ENCODE results near the gene HRH1.
"Not testable (repeated sequence)": the region's sequence is repeated elsewhere in the genome, so short reads cannot be mapped to it uniquely, and the experiment has no call there.

The HRH1 gene

GRCh38 chr3:11154036-11154952 lies at the start of gene HRH1:
Gene HRH1, plus strand, starts transcription at chr3:11154493. Its CDS starts 104,545 bp downstream, at chr3:11259038.
- DNase-seq (ENCODE audit: low spot score) = no peak

- not testable (repeated sequence) for DNase-seq (ENCODE audit: low spot score)
Measured at GRCh38 chr3:11113316-11113715, 41.0 kb upstream of the HRH1 start.

GRCh38 chr3:11115548-11115947 lies 38.7 kb upstream of the HRH1 start:
- DNase-seq (ENCODE audit: low spot score) = no peak

DNA sequence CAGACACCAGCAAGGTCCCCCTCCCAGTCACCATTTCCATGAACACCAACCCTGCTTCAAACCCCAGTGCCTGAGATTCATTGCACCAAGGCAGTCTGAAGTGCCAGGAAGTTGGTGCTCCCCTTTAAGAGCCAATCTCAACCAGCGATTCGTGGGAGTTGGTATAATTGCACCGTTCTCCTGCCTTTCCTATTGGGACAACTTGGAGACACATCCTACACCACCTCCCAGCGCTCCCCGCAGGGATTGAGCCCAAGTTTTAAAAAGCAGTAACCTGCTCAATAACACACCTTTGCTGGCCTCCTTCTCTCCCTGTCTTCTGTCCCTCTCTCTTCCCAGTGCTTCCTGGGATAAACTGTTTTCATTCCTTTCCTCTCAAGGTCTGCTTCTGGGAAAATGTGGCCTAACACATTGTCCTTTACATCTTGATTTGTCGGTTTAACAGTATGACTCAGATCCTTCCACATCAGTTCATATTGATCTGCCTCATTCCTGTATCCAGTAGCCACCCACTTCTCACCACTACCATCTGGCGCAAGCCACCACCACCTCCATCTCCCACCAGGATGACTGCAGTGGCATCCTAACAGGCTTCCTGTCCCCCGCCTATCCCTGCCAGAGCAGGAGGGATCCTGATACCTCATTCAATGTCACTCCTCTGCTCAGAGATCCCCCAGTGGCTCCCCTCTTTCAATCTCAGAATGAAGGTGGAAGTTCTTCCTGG lies 37.8 kb upstream of the HRH1 start:
- DNase-seq (ENCODE audit: low spot score) = peak; percentile 56

GRCh38 chr3:11117591-11117990 lies 36.7 kb upstream of the HRH1 start:
- DNase-seq (ENCODE audit: low spot score) = no peak

DNA sequence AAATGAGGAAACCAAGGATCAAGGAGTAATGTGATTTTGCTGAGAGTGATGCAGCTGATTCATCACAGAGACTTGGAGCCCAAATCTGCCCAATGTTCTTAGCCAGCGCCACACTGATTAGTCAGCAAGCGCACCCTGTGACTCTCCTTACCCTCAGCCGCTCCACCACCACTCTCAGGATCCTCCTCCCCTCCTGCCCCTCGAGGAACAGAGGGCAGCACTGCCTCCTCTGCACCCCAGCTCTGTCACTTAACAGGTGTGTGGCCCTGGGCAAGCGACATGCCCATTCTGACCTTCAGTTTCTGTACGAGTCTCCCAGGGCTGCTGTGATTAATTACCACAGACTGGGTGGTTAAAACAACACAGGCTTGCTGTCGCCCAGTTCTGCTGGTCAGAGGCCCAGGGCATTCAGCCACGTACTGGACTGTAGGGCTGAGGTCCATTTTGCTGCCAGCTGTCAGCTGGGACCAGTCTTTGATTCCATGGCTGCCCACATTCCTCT lies 36.1 kb upstream of the HRH1 start:
- peak; percentile 22 for DNase-seq (ENCODE audit: low spot score)

- DNase-seq (ENCODE audit: low spot score) = no peak
Measured at GRCh38 chr3:11120091-11120805, 34.0 kb upstream of the HRH1 start.

- no peak for DNase-seq (ENCODE audit: low spot score)
Measured at GRCh38 chr3:11126653-11127052, 27.6 kb upstream of the HRH1 start.

DNA sequence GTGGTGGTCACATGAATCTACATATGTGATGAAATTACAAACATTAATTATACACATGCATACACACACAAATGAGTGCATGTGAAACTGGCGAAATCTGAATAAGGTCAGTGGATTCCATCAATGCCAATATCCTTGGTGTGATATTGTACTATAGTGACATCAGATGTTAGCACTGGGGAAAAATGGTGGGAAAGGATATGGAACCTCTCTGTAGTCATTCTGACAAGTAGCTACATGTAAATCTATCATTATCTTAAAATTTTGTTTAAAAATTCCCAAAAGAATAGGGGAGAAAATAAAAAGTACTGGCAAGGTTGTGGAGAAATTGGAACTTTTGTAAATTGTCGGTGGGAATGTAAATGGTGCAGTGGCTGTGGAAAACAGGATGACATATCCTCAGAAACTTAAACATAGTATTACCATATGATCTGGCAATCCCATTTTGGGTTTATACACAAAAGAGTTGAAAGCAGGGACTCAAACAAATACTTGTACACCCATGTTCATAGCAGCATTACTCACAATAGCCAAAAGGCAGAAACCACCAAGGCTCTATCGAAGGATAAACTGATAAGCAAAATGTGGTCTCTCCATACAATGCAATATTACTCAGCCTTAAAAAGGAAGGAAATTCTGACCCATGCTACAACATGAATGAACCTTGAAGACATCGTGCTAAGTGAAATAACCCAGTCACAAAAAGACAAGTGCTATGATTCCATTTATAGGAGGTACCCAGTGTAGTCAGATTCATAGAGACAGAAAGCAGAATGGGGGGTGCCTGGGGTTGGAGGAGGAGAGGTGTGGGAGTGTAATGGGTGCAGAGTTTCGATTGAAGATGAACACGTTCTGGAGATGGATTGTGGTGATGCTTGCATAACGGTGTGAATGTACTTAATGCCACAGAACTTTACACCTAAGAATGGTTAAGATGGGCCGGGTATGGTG lies 25.3 kb upstream of the HRH1 start:
- DNase-seq (ENCODE audit: low spot score) = no peak

GRCh38 chr3:11130385-11130784 lies 23.9 kb upstream of the HRH1 start:
- no peak for DNase-seq (ENCODE audit: low spot score)

GRCh38 chr3:11131371-11131770 lies 22.9 kb upstream of the HRH1 start:
- no peak for DNase-seq (ENCODE audit: low spot score)

DNA sequence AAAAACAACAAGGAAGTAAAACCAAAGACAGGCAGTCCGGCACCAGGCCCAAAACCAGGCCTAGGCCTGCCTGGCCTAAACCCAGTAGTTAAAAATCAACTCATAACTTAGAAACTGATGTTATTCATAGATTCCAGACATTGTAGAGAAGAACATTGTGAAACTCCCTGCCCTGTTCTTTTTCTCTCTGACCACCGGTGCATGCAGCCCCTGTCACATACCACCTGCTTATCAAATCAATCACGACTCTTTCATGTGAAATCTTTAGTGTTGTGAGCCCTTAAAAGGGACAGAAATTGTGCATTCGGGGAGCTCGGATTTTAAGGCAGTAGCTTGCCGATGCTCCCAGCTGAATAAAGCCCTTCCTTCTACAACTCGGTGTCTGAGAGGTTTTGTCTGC lies 22.4 kb upstream of the HRH1 start:
- DNase-seq (ENCODE audit: low spot score) = not testable (repeated sequence)

DNA sequence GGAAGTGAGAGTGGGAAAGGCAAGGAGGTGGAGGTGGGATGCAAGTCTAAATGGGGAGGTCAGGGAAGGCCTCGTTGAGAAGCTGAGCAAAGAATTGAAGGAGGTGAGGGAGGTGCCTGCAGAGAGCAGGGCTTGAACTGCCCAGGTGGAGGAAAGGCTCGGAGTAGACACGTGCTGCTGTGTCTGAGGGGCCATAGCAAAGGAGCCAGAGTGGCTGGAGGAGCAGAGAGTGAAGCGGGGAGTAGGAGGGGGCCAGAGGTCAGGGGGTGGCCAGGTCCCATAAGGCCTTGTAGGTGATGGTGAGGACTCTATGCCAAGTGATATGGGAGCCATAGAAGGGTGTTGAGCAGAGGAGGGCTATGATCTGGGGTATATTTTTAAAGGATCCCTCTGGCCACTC lies 21.4 kb upstream of the HRH1 start:
- DNase-seq (ENCODE audit: low spot score) = no peak

DNA sequence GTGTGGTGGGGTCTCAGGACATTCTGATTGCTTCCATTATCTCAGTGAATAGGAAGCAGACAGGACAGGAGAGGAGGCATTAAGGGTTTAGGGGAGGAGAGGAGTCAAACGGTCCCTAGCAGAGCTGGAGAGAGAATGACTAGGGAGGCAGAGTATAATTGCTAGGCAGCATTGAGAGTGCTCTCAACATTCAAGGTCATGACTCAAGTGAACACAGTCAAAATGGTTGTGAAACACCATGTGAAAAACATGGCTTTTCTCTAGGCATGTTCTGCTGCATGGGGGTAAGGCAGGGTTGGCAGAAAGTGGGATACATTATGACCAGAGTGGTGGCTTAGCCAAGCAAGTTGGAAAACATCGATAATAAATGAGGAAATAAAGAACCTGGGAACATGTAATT lies 19.5 kb upstream of the HRH1 start:
- DNase-seq (ENCODE audit: low spot score) = no peak

- DNase-seq (ENCODE audit: low spot score) = no peak
Measured at GRCh38 chr3:11136116-11136515, 18.2 kb upstream of the HRH1 start.

GRCh38 chr3:11136830-11137626 lies 17.3 kb upstream of the HRH1 start:
- DNase-seq (ENCODE audit: low spot score) = peak; percentile 75

DNA sequence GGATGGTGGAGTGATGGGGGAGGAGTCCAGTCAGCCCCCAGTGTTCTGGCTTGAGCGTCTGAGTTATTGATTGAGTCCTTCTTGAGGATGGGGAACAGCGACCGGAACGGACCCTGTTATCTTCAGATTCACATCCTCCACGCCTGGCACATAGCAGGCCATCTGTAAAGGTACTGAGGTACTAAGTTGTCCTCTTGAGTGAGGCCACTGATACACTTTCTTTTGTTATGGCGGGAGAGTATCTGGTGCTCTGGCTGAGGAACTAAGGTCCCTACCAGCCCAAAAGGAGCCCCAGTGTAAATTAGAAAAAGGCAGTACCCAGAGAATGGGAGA lies 16.7 kb upstream of the HRH1 start:
- DNase-seq (ENCODE audit: low spot score) = no peak

DNA sequence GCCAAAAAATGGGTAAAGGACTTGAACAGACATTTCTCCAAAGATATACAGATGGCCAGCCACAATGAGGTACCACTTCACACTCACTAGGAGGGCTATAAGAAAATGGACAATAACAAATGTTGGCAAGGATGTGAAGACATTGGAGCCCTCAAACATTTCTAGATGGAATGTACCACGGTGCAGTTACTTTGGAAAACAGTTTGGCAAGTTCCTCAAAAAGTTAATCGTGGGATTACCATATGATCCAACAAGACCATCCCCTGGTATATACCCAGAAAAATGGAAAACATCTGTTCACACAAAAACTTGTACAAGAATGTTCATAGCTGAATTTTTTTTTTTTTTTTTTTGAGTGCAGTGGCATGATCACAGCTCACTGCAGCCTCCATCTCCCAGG lies 15.9 kb upstream of the HRH1 start:
- DNase-seq (ENCODE audit: low spot score) = no peak

GRCh38 chr3:11140030-11140712 lies 14.1 kb upstream of the HRH1 start:
- DNase-seq (ENCODE audit: low spot score) = peak; percentile 31

- DNase-seq (ENCODE audit: low spot score) = no peak
Measured at GRCh38 chr3:11140713-11141104, 13.6 kb upstream of the HRH1 start.

Data from Ammon's horn (tissue), 1 donor.